VCaP (cell line): ENCODE data around the gene WSCD1.

Experiments used
- H3K27ac ChIP-seq: fragments of 450-650 bp; 2 replicates; pipeline ENCODE4 v1.5.1; 2017
- CTCF ChIP-seq: fragments of 450-650 bp; conservative IDR thresholded peaks from 2 replicates; pipeline ENCODE4 v1.5.1; 2017; ENCODE audit warnings: mild to moderate bottlenecking, moderate library complexity

WSCD1 gene

GRCh38 chr17:6108382-6108781 is 38.2 kb downstream of the WSCD1 start:
- no peak for TF ChIP-seq CTCF
- H3K27ac ChIP-seq, result no peak overlapping the region

GRCh38 chr17:6108987-6109386 is 38.8 kb downstream of the WSCD1 start:
- H3K27ac ChIP-seq, result no peak overlapping the region
- no peak for TF ChIP-seq CTCF

GRCh38 chr17:6109536-6109935 is 39.4 kb downstream of the WSCD1 start:
- no peak for TF ChIP-seq CTCF
- no peak overlapping the region for H3K27ac ChIP-seq

- TF ChIP-seq CTCF, result no peak
- H3K27ac ChIP-seq, result no peak overlapping the region
These were observed 39.9 kb downstream of the WSCD1 start for GRCh38 chr17:6110088-6110487.

GRCh38 chr17:6110592-6110991 is 40.4 kb downstream of the WSCD1 start:
- H3K27ac ChIP-seq, result no peak overlapping the region
- no peak for TF ChIP-seq CTCF

GRCh38 chr17:6120351-6120750 is 50.2 kb downstream of the WSCD1 start:
- no peak overlapping the region for H3K27ac ChIP-seq
- TF ChIP-seq CTCF, result no peak

GRCh38 chr17:6124856-6125255 is 54.7 kb downstream of the WSCD1 start:
- TF ChIP-seq CTCF, result no peak
- H3K27ac ChIP-seq, result no peak overlapping the region

- no peak overlapping the region for H3K27ac ChIP-seq
- TF ChIP-seq CTCF, result no peak
These were observed 56.6 kb downstream of the WSCD1 start for GRCh38 chr17:6126768-6127167.
